IMR-90 (cell line): ENCODE data around the gene ITPR2.

Experiments
- CEBPB ChIP-seq: IDR thresholded peaks from 2 replicates; pipeline ENCODE4 v1.6.1; 2012; ENCODE audit warnings: low read depth, low read length, improper control_type of control experiment
- CTCF ChIP-seq: conservative IDR thresholded peaks from 2 replicates; pipeline ENCODE4 v1.5.1; 2012; ENCODE audit warnings: mild to moderate bottlenecking, low read depth, low read length, improper control_type of control experiment
- ELK1 ChIP-seq: fragments of 150-350 bp; IDR thresholded peaks from 2 replicates; pipeline ENCODE4 v1.6.1; 2016; ENCODE audit warnings: low read depth, mild to moderate bottlenecking, low read length, moderate library complexity, borderline replicate concordance
- FOS ChIP-seq: fragments of 150-350 bp; IDR thresholded peaks from 2 replicates; pipeline ENCODE4 v1.6.1; 2016; ENCODE audit warnings: low read depth, low read length
- MAFK ChIP-seq: IDR thresholded peaks from 2 replicates; pipeline ENCODE4 v1.6.1; 2012; ENCODE audit warnings: low read depth, low read length, improper control_type of control experiment
- MAZ ChIP-seq: IDR thresholded peaks from 2 replicates; pipeline ENCODE4 v1.6.1; 2012; ENCODE audit warnings: low read depth, mild to moderate bottlenecking, low read length, improper control_type of control experiment, moderate library complexity, borderline replicate concordance
- POLR2A ChIP-seq: IDR thresholded peaks from 2 replicates; pipeline ENCODE4 v1.6.1; 2012; ENCODE audit warnings: mild to moderate bottlenecking, low read depth, low read length
- RAD21 ChIP-seq: IDR thresholded peaks from 2 replicates; pipeline ENCODE4 v1.6.1; 2012; ENCODE audit warnings: low read length, improper control_type of control experiment
- RCOR1 ChIP-seq: IDR thresholded peaks from 2 replicates; pipeline ENCODE4 v1.6.1; 2012; ENCODE audit warnings: mild to moderate bottlenecking, low read length, improper control_type of control experiment; ENCODE audit not compliant: insufficient replicate concordance
- RFX5 ChIP-seq: IDR thresholded peaks from 2 replicates; pipeline ENCODE4 v1.8.0; 2012; ENCODE audit warnings: low read depth, mild to moderate bottlenecking, low read length, moderate library complexity

- TF ChIP-seq CTCF = no peak
- no peak for TF ChIP-seq MAFK
- no peak for TF ChIP-seq CEBPB
- TF ChIP-seq POLR2A = no peak
- TF ChIP-seq RAD21 = no peak
- no peak for TF ChIP-seq MAZ
- no peak for TF ChIP-seq RCOR1
- TF ChIP-seq ELK1 = no peak
- no peak for TF ChIP-seq FOS
- TF ChIP-seq RFX5 = no peak
These were observed 14.8 kb downstream of the ITPR2 start for GRCh38 chr12:26818201-26818600.
